Endothelial cell of umbilical vein (primary cell): ENCODE measurements around the gene CERS2. TPM values are rescaled to one million over a fixed set of nuclear protein-coding genes. Genes with fewer than 3 reads are reported as not detected.

Experiments
- BruUV-seq: library from RNA; stranded (reverse); fragments of 400-500 nt; replicated peaks from 2 replicates; lab custom pipeline; 2021; lab: Mats Ljungman, UMichigan
- CTCF ChIA-PET: fragments of 300-600, 350-600 bp; sonication (Branson Sonifier 250); formaldehyde crosslinking; loops from one replicate; lab custom pipeline; 2021; ENCODE audit warnings: antibody characterized with exemption, inconsistent platforms; lab: Charles Lee
- POLR2A ChIA-PET: fragments of 300-600, 350-600 bp; sonication (Branson Sonifier 250); formaldehyde crosslinking; loops from one replicate; lab custom pipeline; 2021; ENCODE audit warnings: antibody characterized with exemption, inconsistent platforms; lab: Charles Lee
- DNase-seq: peaks from one replicate; pipeline ENCODE4 v3.0.0-alpha.2; 2011; ENCODE audit warnings: low read depth, low spot score
- FAIRE-seq: peaks from 2 replicates; lab custom pipeline; 2011; peaks lifted over from hg19 to GRCh38; lab: Jason Lieb, UNC
- H2AFZ ChIP-seq: 2 replicates; pipeline ENCODE4 v1.6.0; 2012; ENCODE audit warnings: low read depth, low read length, control low read depth, inconsistent platforms
- H3K27ac ChIP-seq: 2 replicates; pipeline ENCODE4 v1.5.1; 2011; ENCODE audit warnings: low read depth, mild to moderate bottlenecking, control low read depth, low read length, moderate library complexity; ENCODE audit not compliant: insufficient read depth
- H3K27me3 ChIP-seq, 2 experiments: 2 replicates each; pipeline versions ENCODE4 v1.6.0 to v1.6.1; 2011; ENCODE audit warnings: low read length in 2 of 2, mixed read lengths in 1 of 2; ENCODE audit not compliant: control insufficient read depth in 2 of 2, insufficient read depth in 2 of 2
- H3K36me3 ChIP-seq, 2 experiments: 2 replicates in 1 of 2; 3 replicates in 1 of 2; pipeline ENCODE4 v1.5.1; 2011; ENCODE audit warnings: low read length in 2 of 2, mild to moderate bottlenecking in 1 of 2, moderate library complexity in 1 of 2; ENCODE audit not compliant: control insufficient read depth in 2 of 2, insufficient read depth in 2 of 2; ENCODE audit errors: extremely low read depth in 1 of 2
- H3K4me1 ChIP-seq: 3 replicates; pipeline ENCODE4 v1.5.1; 2011; ENCODE audit warnings: mild to moderate bottlenecking, low read length; ENCODE audit not compliant: control insufficient read depth, insufficient read depth; ENCODE audit errors: extremely low read depth
- H3K4me2 ChIP-seq: 2 replicates; pipeline ENCODE4 v1.6.1; 2011; ENCODE audit warnings: low read length, control low read depth, mixed read lengths; ENCODE audit not compliant: insufficient read depth
- H3K4me3 ChIP-seq, 3 experiments: fragments of 200-600 bp in 1 of 3; sonication (generic), shearing (Covaris generic) in 1 of 3; replicated peaks in 1 of 3; 2 replicates each; pipeline ENCODE4 v1.5.1; 2011 to 2016; ENCODE audit warnings: control low read depth in 3 of 3, low read length in 3 of 3, mild to moderate bottlenecking in 2 of 3, inconsistent platforms in 1 of 3, low read depth in 1 of 3, moderate library complexity in 1 of 3; ENCODE audit not compliant: insufficient read depth in 1 of 3
- H3K79me2 ChIP-seq: 2 replicates; pipeline ENCODE4 v1.6.0; 2012; ENCODE audit warnings: low read length, inconsistent platforms; ENCODE audit not compliant: control insufficient read depth, insufficient read depth
- H3K9ac ChIP-seq: replicated peaks from 2 replicates; pipeline ENCODE3; 2011; ENCODE audit warnings: low read length, control low read depth; ENCODE audit not compliant: insufficient read depth; ENCODE audit errors: extremely low read depth
- H3K9me1 ChIP-seq: replicated peaks from 3 replicates; pipeline ENCODE4 v1.6.0; 2011; ENCODE audit warnings: mild to moderate bottlenecking, low read length; ENCODE audit not compliant: control insufficient read depth, insufficient read depth; ENCODE audit errors: extremely low read depth
- H3K9me3 ChIP-seq: replicated peaks from 2 replicates; pipeline ENCODE4 v1.5.1; 2012; ENCODE audit warnings: low read length, inconsistent platforms; ENCODE audit not compliant: control insufficient read depth, insufficient read depth
- H4K20me1 ChIP-seq: replicated peaks from 2 replicates; pipeline ENCODE3; 2011; ENCODE audit warnings: mild to moderate bottlenecking, low read length; ENCODE audit not compliant: control insufficient read depth, insufficient read depth; ENCODE audit errors: extremely low read depth
- EZH2 ChIP-seq: IDR thresholded peaks from 2 replicates; pipeline ENCODE4 v1.6.1; 2012; ENCODE audit warnings: borderline replicate concordance, low read depth, mild to moderate bottlenecking, moderate library complexity, low read length, inconsistent platforms; ENCODE audit not compliant: severe bottlenecking
- FOS ChIP-seq: IDR thresholded peaks from 2 replicates; pipeline ENCODE4 v1.6.1; 2011; ENCODE audit warnings: mild to moderate bottlenecking, low read length, moderate library complexity, borderline replicate concordance; ENCODE audit not compliant: insufficient read depth
- GATA2 ChIP-seq: IDR thresholded peaks from 2 replicates; pipeline ENCODE4 v1.7.0; 2011; ENCODE audit warnings: low read depth, mild to moderate bottlenecking, moderate library complexity, mixed read lengths, low read length; ENCODE audit not compliant: insufficient read length, insufficient read depth
- JUN ChIP-seq: IDR thresholded peaks from 2 replicates; pipeline ENCODE4 v1.6.1; 2011; ENCODE audit warnings: borderline replicate concordance, low read depth; ENCODE audit not compliant: insufficient read length, insufficient read depth
- MAX ChIP-seq: IDR thresholded peaks from 2 replicates; pipeline ENCODE4 v1.6.1; 2011; ENCODE audit not compliant: insufficient read depth, insufficient read length
- MYC ChIP-seq: IDR thresholded peaks from one replicate; pipeline ENCODE4 v1.6.1; 2011; ENCODE audit warnings: mild to moderate bottlenecking, low read depth, low read length
- POLR2AphosphoS5 ChIP-seq: IDR thresholded peaks from 2 replicates; pipeline ENCODE4 v1.6.1; 2012; ENCODE audit warnings: low read depth, mild to moderate bottlenecking, control low read depth, low read length, moderate library complexity; ENCODE audit not compliant: insufficient read depth
- dilution Hi-C: fragments of 300-500 bp; cut with MboI; formaldehyde crosslinking; loops from one replicate; pipeline ENCODE4 v1.15.0; 2019; ENCODE audit warnings: low sequenced_read_pairs; ENCODE audit not compliant: extremely low pct_ligation_motif_present
- intact Hi-C: fragments of 100-400 bp; cut with micrococcal nuclease; formaldehyde crosslinking; loops from one replicate; pipeline ENCODE4 v1.10.0; 2022
- polyA plus RNA-seq, 4 experiments: library from polyadenylated mRNA; depleted of rRNA in 3 of 4; stranded (reverse) in 3 of 4; unstranded in 1 of 4; fragments of >200 nt; gene quantifications; 2 replicates each; pipeline versions ENCODE4 v1.2.1 to v1.2.3, GENCODE V29; 2011 to 2012; ENCODE audit warnings: missing spikeins in 1 of 4
- total RNA-seq: library from RNA; stranded (reverse); gene quantifications from 2 replicates; pipeline ENCODE4 v1.2.3, GENCODE V29; 2021

Gene CERS2
- total and polyA plus RNA-seq, 2 donors (not counting 3 experiments of a cell fraction or from before 2014, with no cell fraction given): 143 to 155 TPM

DNA sequence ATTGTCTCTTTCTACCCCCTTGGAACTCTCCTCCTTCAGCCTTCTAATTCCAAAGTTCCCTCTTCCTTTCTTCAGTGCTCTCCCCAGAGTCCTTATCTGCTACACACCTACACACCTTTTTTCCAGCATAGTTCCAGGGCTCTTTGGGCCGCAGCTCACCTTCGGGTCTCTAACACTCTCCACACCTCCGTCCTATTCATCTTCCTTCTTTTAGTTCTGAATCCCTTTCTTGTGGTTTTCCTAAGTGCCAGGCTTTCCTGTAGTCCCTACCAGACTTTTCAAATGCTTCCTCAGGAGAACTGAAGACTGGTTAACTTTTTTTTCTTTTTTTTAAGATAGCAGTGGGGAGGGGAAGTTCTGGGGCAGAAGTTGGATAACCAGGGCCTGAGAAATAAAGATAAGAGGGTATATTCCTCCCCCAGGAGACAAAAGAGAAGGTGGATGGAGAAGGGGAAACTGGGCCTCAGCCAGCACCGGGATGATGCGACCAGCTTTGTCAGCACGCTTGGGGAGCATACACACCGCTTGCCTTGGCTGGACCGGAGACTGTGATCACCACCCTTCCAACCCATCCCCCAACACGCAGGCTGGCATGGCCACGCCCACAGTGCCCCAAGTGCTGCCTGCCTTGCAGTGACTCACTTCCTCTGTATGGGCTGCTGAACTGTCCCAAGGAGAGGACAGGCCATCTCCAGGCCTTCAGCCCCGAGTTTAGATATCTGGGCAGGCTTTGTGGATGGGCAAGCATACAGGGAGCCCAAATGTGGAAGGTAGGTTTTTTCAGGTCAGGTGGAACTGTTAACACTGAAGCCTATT is 2.5 kb upstream of the CERS2 start:
- Histone ChIP-seq H3K4me3 (no peak overlapping the region), H3K27ac (peak overlapping the region; percentile 67), H3K79me2 (peaks cover 21% of the 10 kb centered on the region), H3K36me3 (no peaks in the 10 kb centered on the region), H4K20me1 (no peaks in the 10 kb centered on the region), H3K9me3 (no peaks in the 10 kb centered on the region), H3K9me1 (no peaks in the 10 kb centered on the region), H2AFZ (peak overlapping the region; percentile 11), H3K9ac (peak overlapping the region; percentile 28), H3K4me2 (peak overlapping the region; percentile 51), H3K4me1 (peaks cover 33% of the 10 kb centered on the region), H3K27me3 (no peaks in the 10 kb centered on the region)
- dilution Hi-C loops (no loop called here), intact Hi-C loops (loop anchor here (5.0 kb wide), 3 partner anchors 100 to 350 kb away; partner anchors contain the start of genes ARNT, ENSA and SEMA6C)
- ChIA-PET CTCF (interaction anchor here (2.0 to 17.1 kb wide), 3 partner anchors 11 to 29 kb away, joined by 6 to 278 read pairs (median 101); partner anchors contain the start of gene MINDY1), POLR2A (no interaction called here)
- TF ChIP-seq MAX: no peak
- TF ChIP-seq FOS: peak; percentile 66
- no peak for TF ChIP-seq EZH2
- TF ChIP-seq GATA2: no peak
- TF ChIP-seq MYC: peak; percentile 64
- TF ChIP-seq JUN: peak; percentile 72
- TF ChIP-seq POLR2AphosphoS5: peak; percentile 61
- BruUV-seq: no TSS peak
- FAIRE-seq (peak; percentile 94), DNase-seq (peak; percentile 80)
